HCT116 (cell line): ENCODE data around the gene IFIH1. TPM values are rescaled to one million over a fixed set of nuclear protein-coding genes. Genes with fewer than 3 reads are reported as not detected.

ENCODE experiments used
- ATAC-seq: fragments of 200-7000 bp; cut with Tn5 transposase; 2 replicates; pipeline ENCODE4 v1.9.1; 2020; ENCODE audit warnings: mild to moderate bottlenecking, moderate library complexity
- BruUV-seq: library from RNA; stranded (reverse); fragments of 400-500 nt; replicated peaks from 2 replicates; lab custom pipeline; 2021; lab: Mats Ljungman, UMichigan
- CTCF ChIA-PET: fragments of 300-600 bp; sonication (Branson Sonifier 250); formaldehyde crosslinking; loops from one replicate; lab custom pipeline; 2021; ENCODE audit warnings: antibody characterized with exemption; lab: Charles Lee
- POLR2A ChIA-PET: fragments of 300-600, 350-600 bp; sonication (Branson Sonifier 250); formaldehyde crosslinking; loops from one replicate; lab custom pipeline; 2021; ENCODE audit warnings: antibody characterized with exemption; lab: Charles Lee
- RAD21 ChIA-PET, 2 experiments: fragments of 300-600 bp; sonication (Branson Sonifier 250); formaldehyde crosslinking; loops; one replicate each; lab custom pipeline; 2023; ENCODE audit warnings: low total read pairs in 2 of 2; ENCODE audit not compliant: uncharacterized antibody in 2 of 2, unreplicated experiment in 2 of 2, low non-redundant PET in 1 of 2; lab: Charles Lee
- DNase-seq: peaks from one replicate; pipeline ENCODE4 v3.0.0-alpha.2; 2010; ENCODE audit warnings: low read depth, low spot score
- H2AFZ ChIP-seq: fragments of 200-600 bp; shearing (Covaris generic), sonication (generic); 2 replicates; pipeline ENCODE4 v1.6.1; 2017; ENCODE audit warnings: low read depth, mixed run types, mixed read lengths, antibody characterized with exemption, low read length; ENCODE audit not compliant: poor library complexity, severe bottlenecking
- H3K27ac ChIP-seq: 2 replicates; pipeline ENCODE4 v1.5.1; 2012; ENCODE audit warnings: low read depth, low read length
- H3K27me3 ChIP-seq: fragments of 200-600 bp; sonication (generic); 2 replicates; pipeline ENCODE4 v1.6.1; 2016; ENCODE audit warnings: mixed run types, low read length, mixed read lengths; ENCODE audit not compliant: insufficient read depth
- H3K36me3 ChIP-seq, 2 experiments: fragments of 200-500 bp in 1 of 2; fragments of 200-600 bp in 1 of 2; sonication (Bioruptor generic) in 1 of 2; sonication (generic) in 1 of 2; 2 replicates each; pipeline versions ENCODE4 v1.5.1 to v1.6.1; 2014 to 2016; ENCODE audit warnings: low read length in 2 of 2, inconsistent platforms in 1 of 2, mixed read lengths in 1 of 2, mixed run types in 1 of 2; ENCODE audit not compliant: insufficient read depth in 2 of 2, control insufficient read depth in 1 of 2
- H3K4me1 ChIP-seq, 2 experiments: fragments of 200-600 bp in 1 of 2; sonication (generic) in 1 of 2; 2 replicates each; pipeline versions ENCODE4 v1.5.1 to v1.6.1; 2012 to 2017; ENCODE audit warnings: low read length in 2 of 2, inconsistent platforms in 1 of 2, mild to moderate bottlenecking in 1 of 2, mixed read lengths in 1 of 2, mixed run types in 1 of 2, moderate library complexity in 1 of 2; ENCODE audit not compliant: insufficient read depth in 2 of 2, control insufficient read depth in 1 of 2
- H3K4me2 ChIP-seq: fragments of 200-600 bp; sonication (generic); 2 replicates; pipeline ENCODE4 v1.6.1; 2017; ENCODE audit warnings: mixed run types, low read length, mixed read lengths
- H3K4me3 ChIP-seq, 2 experiments: fragments of 200-600 bp in 1 of 2; sonication (generic) in 1 of 2; replicated peaks in 1 of 2; 2 replicates each; pipeline ENCODE4 v1.5.1; 2011 to 2016; ENCODE audit warnings: low read length in 2 of 2, control low read depth in 1 of 2, low read depth in 1 of 2, mild to moderate bottlenecking in 1 of 2, mixed read lengths in 1 of 2, mixed run types in 1 of 2
- H3K79me2 ChIP-seq: fragments of 200-600 bp; sonication (generic); 2 replicates; pipeline ENCODE4 v1.6.1; 2017; ENCODE audit warnings: mild to moderate bottlenecking, mixed run types, low read length, moderate library complexity, mixed read lengths; ENCODE audit not compliant: insufficient read depth
- H3K9ac ChIP-seq: fragments of 200-600 bp; sonication (generic); 2 replicates; pipeline ENCODE4 v1.6.1; 2016; ENCODE audit warnings: low read length, mixed read lengths
- H3K9me2 ChIP-seq: fragments of 200-600 bp; sonication (generic), shearing (Covaris generic); 2 replicates; pipeline ENCODE4 v1.6.1; 2017; ENCODE audit warnings: mixed run types, mild to moderate bottlenecking, moderate library complexity; ENCODE audit not compliant: insufficient read depth
- H3K9me3 ChIP-seq, 2 experiments: fragments of 200-500 bp in 1 of 2; fragments of 200-600 bp in 1 of 2; sonication (Bioruptor generic) in 1 of 2; sonication (generic) in 1 of 2; 2 replicates each; pipeline ENCODE4 v1.6.1; 2014 to 2017; ENCODE audit warnings: low read length in 2 of 2, mixed read lengths in 2 of 2, inconsistent platforms in 1 of 2, low read depth in 1 of 2, mild to moderate bottlenecking in 1 of 2, mixed run types in 1 of 2, moderate library complexity in 1 of 2; ENCODE audit not compliant: control insufficient read depth in 1 of 2, insufficient read depth in 1 of 2
- H4K20me1 ChIP-seq: fragments of 200-600 bp; sonication (generic), shearing (Covaris generic); 2 replicates; pipeline ENCODE4 v1.6.1; 2017; ENCODE audit warnings: mixed run types, mild to moderate bottlenecking, moderate library complexity; ENCODE audit not compliant: insufficient read depth
- CBX3 ChIP-seq: IDR thresholded peaks from 2 replicates; pipeline ENCODE4 v1.6.1; 2012; ENCODE audit warnings: low read depth
- CEBPB ChIP-seq: IDR thresholded peaks from 2 replicates; pipeline ENCODE4 v1.6.1; 2012; ENCODE audit warnings: low read depth
- EGR1 ChIP-seq: IDR thresholded peaks from 2 replicates; pipeline ENCODE4 v1.6.1; 2012; ENCODE audit warnings: low read depth
- EZH2 ChIP-seq: fragments of 200-600 bp; sonication (generic); IDR thresholded peaks from 2 replicates; pipeline ENCODE4 v1.6.1; 2017; ENCODE audit warnings: antibody characterized with exemption, mixed run types
- EZH2phosphoT487 ChIP-seq: fragments of 200-600 bp; IDR thresholded peaks from 2 replicates; pipeline ENCODE4 v1.6.1; 2018; ENCODE audit warnings: antibody characterized with exemption, borderline replicate concordance
- FOSL1 ChIP-seq: IDR thresholded peaks from 2 replicates; pipeline ENCODE4 v1.6.1; 2012; ENCODE audit warnings: low read depth
- JUND ChIP-seq: IDR thresholded peaks from 2 replicates; pipeline ENCODE4 v1.6.1; 2012
- POLR2AphosphoS5 ChIP-seq: IDR thresholded peaks from 2 replicates; pipeline ENCODE4 v1.6.1; 2011; ENCODE audit warnings: mild to moderate bottlenecking, low read depth, low read length, moderate library complexity
- SIN3A ChIP-seq: IDR thresholded peaks from 2 replicates; pipeline ENCODE4 v1.6.1; 2012; ENCODE audit warnings: low read depth
- SRF ChIP-seq: IDR thresholded peaks from 2 replicates; pipeline ENCODE4 v1.6.1; 2012; ENCODE audit warnings: low read depth
- YY1 ChIP-seq: IDR thresholded peaks from 2 replicates; pipeline ENCODE4 v1.6.1; 2011; ENCODE audit warnings: low read length, low read depth, moderate library complexity, mild to moderate bottlenecking; ENCODE audit not compliant: insufficient replicate concordance; ENCODE audit errors: extremely low read depth
- intact Hi-C: fragments of 100-400 bp; cut with micrococcal nuclease; formaldehyde crosslinking; loops from 2 replicates; pipeline ENCODE4 v1.10.0; 2022
- total RNA-seq: library from RNA; stranded (reverse); gene quantifications from one replicate; pipeline ENCODE4 v1.2.1, GENCODE V29; 2021; ENCODE audit not compliant: unreplicated experiment
- TF ChIP-seq, protein P1 (sequence below), 3 experiments: fragments of 200-600 bp in 1 of 3; sonication (generic) in 1 of 3; IDR thresholded peaks in 2 of 3; conservative IDR thresholded peaks in 1 of 3; 2 replicates each; pipeline ENCODE4 v1.5.1; 2012 to 2017; ENCODE audit warnings: low read depth in 2 of 3, low read length in 2 of 3, antibody characterized with exemption in 1 of 3, borderline replicate concordance in 1 of 3, control low read depth in 1 of 3, mild to moderate bottlenecking in 1 of 3, mixed read lengths in 1 of 3, mixed run types in 1 of 3, moderate library complexity in 1 of 3; ENCODE audit not compliant: insufficient read depth in 1 of 3
- TF ChIP-seq, protein P2 (sequence below): IDR thresholded peaks from 2 replicates; pipeline ENCODE4 v1.6.1; 2011; ENCODE audit warnings: mild to moderate bottlenecking, low read length, moderate library complexity; ENCODE audit not compliant: insufficient replicate concordance; ENCODE audit errors: extremely low read depth
- TF ChIP-seq, protein P3 (sequence below): IDR thresholded peaks from 2 replicates; pipeline ENCODE4 v1.6.1; 2012

The IFIH1 gene
- total RNA-seq, 1 experiment from 2014 or later, result 7.0 TPM

DNA sequence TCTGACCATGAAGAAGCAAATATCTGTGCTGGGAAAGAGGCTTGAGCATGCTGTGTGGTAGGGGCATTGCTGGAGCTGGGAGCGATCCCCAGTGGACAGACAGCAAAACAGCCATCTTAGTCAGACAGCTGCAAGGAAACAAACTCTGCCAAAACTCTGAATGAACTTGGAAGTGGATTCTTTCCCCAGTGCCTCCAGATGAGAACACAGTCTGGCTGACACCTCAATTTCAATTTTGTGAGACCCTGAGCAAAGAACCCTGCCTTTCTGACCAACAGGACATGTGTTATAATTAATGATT lies 52.1 kb downstream of the IFIH1 start:
- H3K4me2 ChIP-seq, result no peak overlapping the region
- H3K9me2 ChIP-seq, result no peaks in the 10 kb centered on the region; the same call in none of the 2 replicates
- ATAC-seq (no peak), DNase-seq (no peak)
- H3K9ac ChIP-seq, result no peak overlapping the region
- no peaks in the 10 kb centered on the region for H4K20me1 ChIP-seq
- H2AFZ ChIP-seq, result no peak overlapping the region
- no peak overlapping the region for H3K4me3 ChIP-seq
- no peaks in the 10 kb centered on the region for H3K27me3 ChIP-seq
- TF ChIP-seq, protein P1, sequence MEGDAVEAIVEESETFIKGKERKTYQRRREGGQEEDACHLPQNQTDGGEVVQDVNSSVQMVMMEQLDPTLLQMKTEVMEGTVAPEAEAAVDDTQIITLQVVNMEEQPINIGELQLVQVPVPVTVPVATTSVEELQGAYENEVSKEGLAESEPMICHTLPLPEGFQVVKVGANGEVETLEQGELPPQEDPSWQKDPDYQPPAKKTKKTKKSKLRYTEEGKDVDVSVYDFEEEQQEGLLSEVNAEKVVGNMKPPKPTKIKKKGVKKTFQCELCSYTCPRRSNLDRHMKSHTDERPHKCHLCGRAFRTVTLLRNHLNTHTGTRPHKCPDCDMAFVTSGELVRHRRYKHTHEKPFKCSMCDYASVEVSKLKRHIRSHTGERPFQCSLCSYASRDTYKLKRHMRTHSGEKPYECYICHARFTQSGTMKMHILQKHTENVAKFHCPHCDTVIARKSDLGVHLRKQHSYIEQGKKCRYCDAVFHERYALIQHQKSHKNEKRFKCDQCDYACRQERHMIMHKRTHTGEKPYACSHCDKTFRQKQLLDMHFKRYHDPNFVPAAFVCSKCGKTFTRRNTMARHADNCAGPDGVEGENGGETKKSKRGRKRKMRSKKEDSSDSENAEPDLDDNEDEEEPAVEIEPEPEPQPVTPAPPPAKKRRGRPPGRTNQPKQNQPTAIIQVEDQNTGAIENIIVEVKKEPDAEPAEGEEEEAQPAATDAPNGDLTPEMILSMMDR (IDR thresholded peaks at IDR 0.05 in 2 of 3, conservative IDR thresholded peaks at IDR 0.05 in 1 of 3; ENCODE audit: borderline replicate concordance in 1 of 3, insufficient read depth in 1 of 3, low read depth in 2 of 3, low read length in 2 of 3), result no peak
- TF ChIP-seq, protein P2, sequence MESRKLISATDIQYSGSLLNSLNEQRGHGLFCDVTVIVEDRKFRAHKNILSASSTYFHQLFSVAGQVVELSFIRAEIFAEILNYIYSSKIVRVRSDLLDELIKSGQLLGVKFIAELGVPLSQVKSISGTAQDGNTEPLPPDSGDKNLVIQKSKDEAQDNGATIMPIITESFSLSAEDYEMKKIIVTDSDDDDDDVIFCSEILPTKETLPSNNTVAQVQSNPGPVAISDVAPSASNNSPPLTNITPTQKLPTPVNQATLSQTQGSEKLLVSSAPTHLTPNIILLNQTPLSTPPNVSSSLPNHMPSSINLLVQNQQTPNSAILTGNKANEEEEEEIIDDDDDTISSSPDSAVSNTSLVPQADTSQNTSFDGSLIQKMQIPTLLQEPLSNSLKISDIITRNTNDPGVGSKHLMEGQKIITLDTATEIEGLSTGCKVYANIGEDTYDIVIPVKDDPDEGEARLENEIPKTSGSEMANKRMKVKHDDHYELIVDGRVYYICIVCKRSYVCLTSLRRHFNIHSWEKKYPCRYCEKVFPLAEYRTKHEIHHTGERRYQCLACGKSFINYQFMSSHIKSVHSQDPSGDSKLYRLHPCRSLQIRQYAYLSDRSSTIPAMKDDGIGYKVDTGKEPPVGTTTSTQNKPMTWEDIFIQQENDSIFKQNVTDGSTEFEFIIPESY, result no peak
- TF ChIP-seq JUND, result no peak
- TF ChIP-seq, protein P3, sequence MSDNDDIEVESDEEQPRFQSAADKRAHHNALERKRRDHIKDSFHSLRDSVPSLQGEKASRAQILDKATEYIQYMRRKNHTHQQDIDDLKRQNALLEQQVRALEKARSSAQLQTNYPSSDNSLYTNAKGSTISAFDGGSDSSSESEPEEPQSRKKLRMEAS, result no peak
- TF ChIP-seq POLR2AphosphoS5, result no peak
- TF ChIP-seq EGR1, result no peak
- TF ChIP-seq FOSL1, result no peak
- no peak for TF ChIP-seq CBX3
- TF ChIP-seq SRF, result no peak
- no peak for TF ChIP-seq EZH2phosphoT487
- TF ChIP-seq SIN3A, result no peak
- TF ChIP-seq EZH2, result no peak
- TF ChIP-seq YY1, result no peak
- TF ChIP-seq CEBPB, result no peak
- peaks cover 0 to 3% of the 10 kb centered on the region in 2 experiments; a peak in 1 of 4 replicates for H3K4me1 ChIP-seq
- no peaks in the 10 kb centered on the region for H3K79me2 ChIP-seq
- ChIA-PET RAD21 (no interaction called here), CTCF (no interaction called here), POLR2A (no interaction called here)
- intact Hi-C loops, result no loop called here
- H3K27ac ChIP-seq, result no peak overlapping the region
- H3K9me3 ChIP-seq, result no peaks in the 10 kb centered on the region
- BruUV-seq, result no TSS peak
- no peaks in the 10 kb centered on the region for H3K36me3 ChIP-seq
